ENCODE data around the gene RPGRIP1L. TPM values are rescaled to one million over a fixed set of nuclear protein-coding genes. Genes with fewer than 3 reads are reported as not detected.

RPGRIP1L gene
- total RNA-seq, 1 donor from 2014 or later: 15.3 TPM

DNA sequence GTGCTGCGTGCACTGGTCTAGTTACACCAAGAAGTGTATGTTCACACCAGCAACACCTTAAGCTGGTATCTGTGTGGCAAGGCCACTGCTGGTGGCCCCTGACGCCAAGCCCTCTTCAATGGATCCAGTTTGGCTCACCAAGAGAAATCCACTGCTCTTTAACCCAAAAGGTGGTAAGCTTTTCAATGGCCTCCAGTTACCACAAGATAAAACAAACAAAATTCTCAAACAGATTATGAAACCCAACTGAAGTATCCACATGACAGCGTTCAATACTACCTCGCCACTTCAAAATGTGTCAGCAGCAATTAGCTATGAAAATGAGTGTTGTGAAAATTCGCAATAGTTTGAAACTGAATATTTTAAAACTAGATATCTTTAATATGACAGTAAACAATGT lies 104.1 kb downstream of the RPGRIP1L start:
- no peak overlapping the region for H3K4me3 ChIP-seq (ENCODE audit: low read depth, low read length)
- TF ChIP-seq, protein P1, sequence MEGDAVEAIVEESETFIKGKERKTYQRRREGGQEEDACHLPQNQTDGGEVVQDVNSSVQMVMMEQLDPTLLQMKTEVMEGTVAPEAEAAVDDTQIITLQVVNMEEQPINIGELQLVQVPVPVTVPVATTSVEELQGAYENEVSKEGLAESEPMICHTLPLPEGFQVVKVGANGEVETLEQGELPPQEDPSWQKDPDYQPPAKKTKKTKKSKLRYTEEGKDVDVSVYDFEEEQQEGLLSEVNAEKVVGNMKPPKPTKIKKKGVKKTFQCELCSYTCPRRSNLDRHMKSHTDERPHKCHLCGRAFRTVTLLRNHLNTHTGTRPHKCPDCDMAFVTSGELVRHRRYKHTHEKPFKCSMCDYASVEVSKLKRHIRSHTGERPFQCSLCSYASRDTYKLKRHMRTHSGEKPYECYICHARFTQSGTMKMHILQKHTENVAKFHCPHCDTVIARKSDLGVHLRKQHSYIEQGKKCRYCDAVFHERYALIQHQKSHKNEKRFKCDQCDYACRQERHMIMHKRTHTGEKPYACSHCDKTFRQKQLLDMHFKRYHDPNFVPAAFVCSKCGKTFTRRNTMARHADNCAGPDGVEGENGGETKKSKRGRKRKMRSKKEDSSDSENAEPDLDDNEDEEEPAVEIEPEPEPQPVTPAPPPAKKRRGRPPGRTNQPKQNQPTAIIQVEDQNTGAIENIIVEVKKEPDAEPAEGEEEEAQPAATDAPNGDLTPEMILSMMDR (IDR thresholded peaks at IDR 0.05; ENCODE audit: insufficient read depth, low read length, poor library complexity, severe bottlenecking): no peak
- DNase-seq (ENCODE audit: low read depth): no peak
- H3K36me3 ChIP-seq (ENCODE audit: control insufficient read depth, insufficient read depth, low read length): no peaks in the 10 kb centered on the region
- H3K27me3 ChIP-seq (ENCODE audit: control insufficient read depth, insufficient read depth, low read length): no peaks in the 10 kb centered on the region

DNA sequence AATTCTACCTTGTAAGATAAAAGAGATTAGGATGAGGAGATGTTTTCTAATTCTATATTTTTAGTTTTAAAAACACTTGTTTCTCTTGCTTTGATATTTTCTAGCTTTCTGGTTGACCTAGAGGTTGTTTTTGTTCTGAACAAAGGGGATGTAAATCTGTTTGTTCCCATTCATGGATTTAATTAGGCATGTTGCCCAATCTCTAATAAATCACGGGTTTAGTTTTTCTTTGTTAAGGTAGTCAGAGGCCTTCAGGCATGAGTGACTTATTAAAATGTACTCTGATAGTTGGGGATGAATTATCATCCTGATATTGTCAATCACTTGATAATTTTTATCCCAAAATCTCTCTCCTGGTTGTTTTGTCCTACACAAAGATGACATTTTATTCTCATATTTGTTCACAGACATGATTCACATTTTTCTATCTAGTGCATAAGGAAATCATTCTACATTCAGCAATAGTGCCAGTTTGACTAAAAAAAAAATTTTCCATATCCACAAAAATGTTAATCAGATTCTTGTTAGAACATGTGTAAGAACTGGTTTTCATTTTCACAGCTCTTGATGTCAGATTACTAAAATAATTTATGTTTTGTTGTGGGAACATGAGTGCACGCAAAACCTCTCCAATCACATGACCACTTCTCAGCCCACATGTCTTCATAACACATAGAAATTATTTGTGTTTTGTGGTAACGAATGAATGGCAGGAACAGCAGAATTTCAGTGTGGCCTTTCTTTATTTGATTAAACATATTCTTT lies 105.0 kb downstream of the RPGRIP1L start:
- TF ChIP-seq, protein P1 (IDR thresholded peaks at IDR 0.05; ENCODE audit: insufficient read depth, low read length, poor library complexity, severe bottlenecking): no peak
- Histone ChIP-seq H3K4me3 (ENCODE audit: low read depth, low read length) (no peak overlapping the region), H3K27me3 (ENCODE audit: control insufficient read depth, insufficient read depth, low read length) (no peaks in the 10 kb centered on the region), H3K36me3 (ENCODE audit: control insufficient read depth, insufficient read depth, low read length) (no peaks in the 10 kb centered on the region)
- DNase-seq (ENCODE audit: low read depth): no peak

DNA sequence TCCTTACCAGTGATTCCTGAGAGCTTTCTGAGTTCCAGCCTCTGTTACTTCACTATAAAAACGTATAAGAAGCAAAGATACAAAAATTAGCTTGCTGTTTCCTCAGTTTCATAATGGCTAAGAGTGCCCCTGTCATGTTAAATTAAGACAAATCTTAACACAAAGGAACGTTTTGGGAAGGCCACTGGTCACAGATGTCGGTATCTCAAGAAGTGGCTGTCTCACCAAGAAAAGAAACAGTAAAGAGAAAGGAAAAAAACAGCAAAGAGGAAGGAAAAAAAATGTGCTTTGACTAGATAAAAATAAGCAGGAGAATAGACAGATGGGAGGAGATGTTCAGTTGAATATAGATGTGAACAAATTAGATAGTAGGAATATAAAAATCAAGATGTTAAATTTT lies 105.9 kb downstream of the RPGRIP1L start:
- Histone ChIP-seq H3K27me3 (ENCODE audit: control insufficient read depth, insufficient read depth, low read length) (no peaks in the 10 kb centered on the region), H3K36me3 (ENCODE audit: control insufficient read depth, insufficient read depth, low read length) (no peaks in the 10 kb centered on the region), H3K4me3 (ENCODE audit: low read depth, low read length) (no peak overlapping the region)
- DNase-seq (ENCODE audit: low read depth): no peak
- TF ChIP-seq, protein P1 (IDR thresholded peaks at IDR 0.05; ENCODE audit: insufficient read depth, low read length, poor library complexity, severe bottlenecking): no peak

DNA sequence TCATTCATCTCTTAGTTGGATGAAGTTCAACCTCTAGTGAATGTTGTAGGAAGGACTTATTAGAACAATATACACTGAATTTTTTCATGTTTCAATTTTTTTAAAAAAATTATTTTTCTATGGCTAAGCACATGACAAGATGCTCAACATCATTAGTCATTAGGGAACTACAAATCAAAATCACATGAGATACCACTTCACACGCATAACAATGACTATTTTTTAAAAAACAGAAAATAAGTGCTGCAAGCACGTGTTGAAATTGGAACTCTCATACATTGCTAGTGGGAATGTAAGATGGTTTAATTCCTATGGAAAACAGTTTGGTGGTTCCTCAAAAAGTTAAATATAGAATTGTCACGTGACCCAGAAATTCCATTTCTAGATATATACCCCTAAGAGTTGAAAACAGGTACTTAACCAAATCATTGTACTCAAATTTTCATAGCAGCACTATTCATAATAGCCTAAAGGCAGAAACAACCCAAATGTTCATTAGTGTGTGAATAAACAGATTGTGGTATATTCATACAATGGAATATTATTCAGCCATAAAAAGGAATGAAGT lies 115.5 kb downstream of the RPGRIP1L start:
- TF ChIP-seq, protein P1 (IDR thresholded peaks at IDR 0.05; ENCODE audit: insufficient read depth, low read length, poor library complexity, severe bottlenecking): no peak
- no peak for DNase-seq (ENCODE audit: low read depth)
- Histone ChIP-seq H3K4me3 (ENCODE audit: low read depth, low read length) (no peak overlapping the region), H3K27me3 (ENCODE audit: control insufficient read depth, insufficient read depth, low read length) (no peaks in the 10 kb centered on the region), H3K36me3 (ENCODE audit: control insufficient read depth, insufficient read depth, low read length) (no peaks in the 10 kb centered on the region)

DNA sequence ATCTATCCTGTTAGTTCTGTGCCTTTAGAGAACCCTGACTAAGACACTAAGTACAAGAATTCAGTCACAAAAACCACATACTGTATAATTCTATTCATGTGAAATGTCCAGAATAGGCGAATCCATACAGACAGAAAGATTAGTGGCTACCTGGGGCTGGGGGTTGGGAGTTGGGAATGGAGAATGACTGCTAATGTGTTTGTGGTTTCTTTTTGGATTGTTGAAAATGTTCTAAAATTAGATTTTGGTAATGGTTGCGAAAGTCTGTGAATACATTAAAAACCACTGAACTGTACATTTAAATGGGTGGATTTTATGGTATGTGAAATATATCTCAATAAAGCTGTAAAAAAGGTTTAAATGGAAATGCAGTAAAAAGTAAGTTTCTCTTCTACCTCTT lies 120.3 kb downstream of the RPGRIP1L start:
- TF ChIP-seq, protein P1 (IDR thresholded peaks at IDR 0.05; ENCODE audit: insufficient read depth, low read length, poor library complexity, severe bottlenecking): no peak
- Histone ChIP-seq H3K36me3 (ENCODE audit: control insufficient read depth, insufficient read depth, low read length) (no peaks in the 10 kb centered on the region), H3K4me3 (ENCODE audit: low read depth, low read length) (no peak overlapping the region), H3K27me3 (ENCODE audit: control insufficient read depth, insufficient read depth, low read length) (no peaks in the 10 kb centered on the region)
- no peak for DNase-seq (ENCODE audit: low read depth)
